ENCODE data around the gene LRRN3.

- TF ChIP-seq POLR2AphosphoS5 (IDR thresholded peaks at IDR 0.05): no peak
- TF ChIP-seq CTCF (IDR thresholded peaks at IDR 0.05): no peak
- TF ChIP-seq EP300 (IDR thresholded peaks at IDR 0.05): no peak
Observed at GRCh38 chr7:111162692-111163091, 71.8 kb downstream of the LRRN3 start.
